Vagina (tissue), 2 donors: ENCODE measurements around the gene OVCA2.

Source experiments
- CTCF ChIP-seq, 3 experiments: fragments of 450-650 bp in 2 of 3; fragments of 200-600 bp in 1 of 3; sonication (generic) in 1 of 3; IDR thresholded peaks; one replicate each; pipeline ENCODE4 v1.5.1; 2017 to 2019; ENCODE audit warnings: antibody characterized with exemption in 3 of 3, mild to moderate bottlenecking in 2 of 3, moderate library complexity in 2 of 3
- POLR2AphosphoS5 ChIP-seq, 2 donors: sonication (generic); formaldehyde crosslinking; IDR thresholded peaks; one replicate each; pipeline ENCODE4 v1.9.0; 2017; ENCODE audit warnings: antibody characterized with exemption in 2 of 2, mild to moderate bottlenecking in 2 of 2, low read depth in 1 of 2; ENCODE audit not compliant: insufficient read depth in 1 of 2

GRCh38 chr17:2081564-2081963 lies 39.7 kb downstream of the OVCA2 start:
- TF ChIP-seq CTCF (IDR thresholded peaks at IDR 0.05) (no peak), POLR2AphosphoS5 (IDR thresholded peaks at IDR 0.05; ENCODE audit: insufficient read depth in 1 of 2, low read depth in 1 of 2) (no peak)
